SJSA1 (cell line): Measurements from ENCODE around the gene CALN1. TPM values are rescaled to one million over a fixed set of nuclear protein-coding genes. Genes with fewer than 3 reads are reported as not detected.

ENCODE experiments used
- DNase-seq, 2 experiments: peaks; one replicate each; pipeline ENCODE4 v3.0.0-alpha.2; 2015 to 2020; ENCODE audit warnings: low spot score in 2 of 2, low read depth in 1 of 2
- H3K27ac ChIP-seq: fragments of 250-450 bp; sonication (Bioruptor Pico); 2 replicates; pipeline ENCODE4 v1.5.1; 2020; ENCODE audit warnings: mild to moderate bottlenecking, moderate library complexity
- H3K27me3 ChIP-seq: fragments of 250-450 bp; sonication (Bioruptor Pico); replicated peaks from 2 replicates; pipeline ENCODE4 v1.5.1; 2020; ENCODE audit warnings: mild to moderate bottlenecking, moderate library complexity
- H3K36me3 ChIP-seq: fragments of 250-450 bp; sonication (Bioruptor Pico); 2 replicates; pipeline ENCODE4 v1.5.1; 2020; ENCODE audit warnings: mild to moderate bottlenecking
- H3K4me1 ChIP-seq: fragments of 250-450 bp; sonication (Bioruptor Pico); replicated peaks from 2 replicates; pipeline ENCODE4 v1.6.1; 2021; ENCODE audit warnings: mild to moderate bottlenecking
- H3K4me3 ChIP-seq: fragments of 250-450 bp; sonication (Bioruptor Pico); 2 replicates; pipeline ENCODE4 v1.5.1; 2020; ENCODE audit warnings: mild to moderate bottlenecking
- H3K9me3 ChIP-seq: fragments of 250-450 bp; sonication (Bioruptor Pico); replicated peaks from 2 replicates; pipeline ENCODE4 v1.5.1; 2020; ENCODE audit warnings: mild to moderate bottlenecking
- total RNA-seq: library from RNA; depleted of rRNA; stranded (reverse); fragments of >200 nt; shearing (Covaris generic); gene quantifications from 2 replicates; pipeline ENCODE4 v1.2.3, GENCODE V29; 2014

The CALN1 gene
- total RNA-seq, 1 experiment from 2014 or later: not detected

DNA sequence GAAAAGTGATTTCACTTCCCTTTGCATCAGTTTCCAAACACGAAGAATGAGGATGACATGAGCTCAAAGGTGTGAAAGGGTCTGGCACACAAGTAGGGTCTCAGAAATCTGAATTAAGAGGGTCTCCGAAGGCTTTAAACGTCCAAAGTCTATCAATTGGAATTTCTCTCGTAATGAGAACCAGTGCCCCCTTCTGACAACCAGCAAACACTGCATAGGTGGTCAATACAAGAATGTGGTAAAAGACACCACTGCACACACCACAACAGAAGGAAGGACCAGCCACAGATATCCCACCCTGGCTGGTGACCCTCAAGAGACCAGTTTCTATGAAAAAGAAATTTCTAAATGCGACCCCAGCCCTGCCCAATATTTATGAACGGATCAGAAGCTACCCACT, 78.1 kb downstream of the CALN1 start:
- no peaks in the 10 kb centered on the region for H3K4me1 ChIP-seq

GRCh38 chr7:72326811-72327210, 85.3 kb downstream of the CALN1 start:
- Histone ChIP-seq H3K36me3 (no peaks in the 10 kb centered on the region), H3K9me3 (no peaks in the 10 kb centered on the region), H3K4me1 (no peaks in the 10 kb centered on the region), H3K4me3 (no peak overlapping the region), H3K27ac (no peak overlapping the region), H3K27me3 (no peaks in the 10 kb centered on the region)
- no peak for DNase-seq

More for the DNA sequence above, 78.1 kb downstream of the CALN1 start:
- Histone ChIP-seq H3K4me3 (no peak overlapping the region), H3K27me3 (peaks cover 14% of the 10 kb centered on the region; the same call in 1 of the 2 replicates), H3K9me3 (no peaks in the 10 kb centered on the region), H3K36me3 (no peaks in the 10 kb centered on the region), H3K27ac (no peak overlapping the region)
- DNase-seq: no peak

GRCh38 chr7:72326365-72326764, 85.8 kb downstream of the CALN1 start:
- Histone ChIP-seq H3K36me3 (no peaks in the 10 kb centered on the region), H3K27ac (no peak overlapping the region)

DNA sequence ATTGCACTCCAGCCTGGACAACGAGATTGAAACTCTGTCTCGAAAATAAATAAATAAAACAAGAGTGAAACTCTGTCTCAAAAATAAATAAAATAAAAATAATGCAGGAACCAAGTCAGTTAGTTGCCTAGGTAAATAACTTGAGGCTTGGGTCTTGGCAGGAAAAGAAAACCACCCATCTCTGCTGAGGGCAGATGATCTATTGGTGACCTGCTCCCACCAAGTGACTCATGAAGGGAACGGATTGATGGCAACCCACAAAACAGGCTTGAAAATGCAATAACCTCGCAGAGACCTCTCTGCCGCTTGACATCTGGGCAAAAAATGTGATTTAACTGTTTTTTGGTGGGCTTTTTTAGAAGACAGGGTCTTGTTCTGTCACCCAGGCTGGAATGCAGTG, 86.6 kb downstream of the CALN1 start:
- DNase-seq: no peak
- H3K27ac ChIP-seq: no peak overlapping the region
- H3K27me3 ChIP-seq: no peaks in the 10 kb centered on the region
- H3K4me3 ChIP-seq: no peak overlapping the region
- no peaks in the 10 kb centered on the region for H3K9me3 ChIP-seq
- no peaks in the 10 kb centered on the region for H3K36me3 ChIP-seq
- H3K4me1 ChIP-seq: no peaks in the 10 kb centered on the region

More at GRCh38 chr7:72326365-72326764, 85.8 kb downstream of the CALN1 start:
- Histone ChIP-seq H3K9me3 (no peaks in the 10 kb centered on the region), H3K4me1 (no peaks in the 10 kb centered on the region), H3K4me3 (no peak overlapping the region), H3K27me3 (no peaks in the 10 kb centered on the region)
- DNase-seq: no peak

- Histone ChIP-seq H3K4me3 (no peak overlapping the region), H3K27me3 (no peaks in the 10 kb centered on the region), H3K27ac (no peak overlapping the region), H3K4me1 (no peaks in the 10 kb centered on the region), H3K36me3 (no peaks in the 10 kb centered on the region), H3K9me3 (no peaks in the 10 kb centered on the region)
- DNase-seq: no peak
Measured at GRCh38 chr7:72321637-72322036, 90.5 kb downstream of the CALN1 start.

DNA sequence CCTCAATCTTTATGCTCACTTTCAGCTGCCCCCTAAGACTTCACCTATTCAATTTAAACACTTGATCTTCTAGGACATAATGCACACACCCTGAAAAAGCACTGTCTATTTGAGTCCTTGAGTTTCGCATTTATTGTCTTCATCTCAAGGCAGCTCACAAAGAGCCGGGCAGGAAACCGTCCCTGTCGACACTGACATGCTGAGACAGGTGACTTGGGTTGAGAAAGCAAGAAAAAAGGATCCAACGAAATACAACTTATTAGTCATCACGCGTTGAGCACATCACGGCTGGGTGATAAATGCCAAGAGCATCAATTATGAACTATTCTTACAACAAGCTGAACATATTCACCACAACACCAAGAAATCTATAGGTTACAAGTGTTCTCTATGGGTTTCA, 91.1 kb downstream of the CALN1 start:
- H3K4me1 ChIP-seq: no peaks in the 10 kb centered on the region
- H3K36me3 ChIP-seq: no peaks in the 10 kb centered on the region
- no peak overlapping the region for H3K4me3 ChIP-seq
- H3K27ac ChIP-seq: no peak overlapping the region
- DNase-seq: no peak
- no peaks in the 10 kb centered on the region for H3K27me3 ChIP-seq
- H3K9me3 ChIP-seq: no peaks in the 10 kb centered on the region

DNA sequence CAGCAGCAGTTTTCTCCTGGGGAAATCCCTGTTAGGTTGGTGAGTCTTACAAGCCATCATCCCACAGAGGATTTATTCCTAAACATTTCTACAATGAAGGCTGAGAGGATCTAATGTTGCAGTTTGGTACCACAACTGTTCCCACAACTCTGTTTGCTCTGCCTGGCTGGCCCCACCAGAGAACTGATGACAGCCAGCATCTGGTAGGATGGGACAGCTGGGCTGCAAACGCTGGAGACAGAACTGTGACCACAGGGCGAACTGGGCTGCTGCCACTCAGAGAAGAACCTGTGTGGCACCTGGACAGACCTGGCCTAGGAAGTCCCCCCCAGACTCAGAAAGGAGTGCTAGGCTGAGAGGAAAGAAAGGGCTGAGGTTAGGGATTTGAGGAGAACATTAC, 94.8 kb downstream of the CALN1 start:
- Histone ChIP-seq H3K27me3 (no peaks in the 10 kb centered on the region), H3K27ac (no peak overlapping the region), H3K36me3 (no peaks in the 10 kb centered on the region), H3K4me3 (no peak overlapping the region), H3K4me1 (no peaks in the 10 kb centered on the region), H3K9me3 (no peaks in the 10 kb centered on the region)
- no peak for DNase-seq

- Histone ChIP-seq H3K9me3 (no peaks in the 10 kb centered on the region), H3K4me1 (no peaks in the 10 kb centered on the region), H3K27me3 (no peaks in the 10 kb centered on the region), H3K4me3 (no peak overlapping the region), H3K27ac (no peak overlapping the region), H3K36me3 (no peaks in the 10 kb centered on the region)
- DNase-seq: no peak
Measured at GRCh38 chr7:72316148-72316547, 96.0 kb downstream of the CALN1 start.

GRCh38 chr7:72313906-72314305, 98.2 kb downstream of the CALN1 start:
- DNase-seq: no peak
- Histone ChIP-seq H3K36me3 (no peaks in the 10 kb centered on the region), H3K4me1 (no peaks in the 10 kb centered on the region), H3K9me3 (no peaks in the 10 kb centered on the region), H3K27ac (no peak overlapping the region), H3K27me3 (no peaks in the 10 kb centered on the region), H3K4me3 (no peak overlapping the region)

DNA sequence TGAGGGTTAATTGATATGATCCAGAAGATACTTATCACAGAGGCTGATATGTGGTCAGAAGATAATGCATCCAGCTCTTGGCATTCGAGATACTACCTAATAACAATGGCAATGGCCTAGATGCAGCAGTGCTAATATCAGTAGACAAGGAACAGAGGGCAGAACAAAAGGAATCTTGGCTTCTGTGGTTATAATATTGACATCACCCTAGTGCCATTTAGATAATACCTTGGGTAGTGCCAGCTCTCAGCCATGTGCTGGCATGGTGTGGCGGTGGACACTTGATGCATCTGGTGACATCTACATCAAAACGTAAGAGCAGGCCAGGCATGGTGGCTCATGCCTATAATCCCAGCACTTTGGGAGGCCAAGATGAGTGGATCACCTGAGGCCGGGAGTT, 101.8 kb downstream of the CALN1 start:
- H3K4me3 ChIP-seq: no peak overlapping the region
- H3K27me3 ChIP-seq: no peaks in the 10 kb centered on the region
- no peak for DNase-seq
- no peaks in the 10 kb centered on the region for H3K4me1 ChIP-seq
- H3K9me3 ChIP-seq: no peaks in the 10 kb centered on the region
- no peak overlapping the region for H3K27ac ChIP-seq
- H3K36me3 ChIP-seq: no peaks in the 10 kb centered on the region

GRCh38 chr7:72309476-72309875, 102.7 kb downstream of the CALN1 start:
- no peak overlapping the region for H3K4me3 ChIP-seq
- no peaks in the 10 kb centered on the region for H3K9me3 ChIP-seq
- no peaks in the 10 kb centered on the region for H3K4me1 ChIP-seq
- H3K36me3 ChIP-seq: no peaks in the 10 kb centered on the region
- H3K27ac ChIP-seq: no peak overlapping the region
- no peaks in the 10 kb centered on the region for H3K27me3 ChIP-seq
- DNase-seq: no peak

- no peak overlapping the region for H3K27ac ChIP-seq
- H3K27me3 ChIP-seq: no peaks in the 10 kb centered on the region
- no peaks in the 10 kb centered on the region for H3K36me3 ChIP-seq
- H3K4me3 ChIP-seq: no peak overlapping the region
- DNase-seq: no peak
- H3K4me1 ChIP-seq: no peaks in the 10 kb centered on the region
- no peaks in the 10 kb centered on the region for H3K9me3 ChIP-seq
Measured at GRCh38 chr7:72308986-72309385, 103.2 kb downstream of the CALN1 start.

- H3K4me3 ChIP-seq: no peak overlapping the region
- H3K36me3 ChIP-seq: no peaks in the 10 kb centered on the region
- no peaks in the 10 kb centered on the region for H3K4me1 ChIP-seq
- no peak for DNase-seq
- no peaks in the 10 kb centered on the region for H3K9me3 ChIP-seq
- H3K27me3 ChIP-seq: no peaks in the 10 kb centered on the region
- no peak overlapping the region for H3K27ac ChIP-seq
Measured at GRCh38 chr7:72307566-72307965, 104.6 kb downstream of the CALN1 start.

DNA sequence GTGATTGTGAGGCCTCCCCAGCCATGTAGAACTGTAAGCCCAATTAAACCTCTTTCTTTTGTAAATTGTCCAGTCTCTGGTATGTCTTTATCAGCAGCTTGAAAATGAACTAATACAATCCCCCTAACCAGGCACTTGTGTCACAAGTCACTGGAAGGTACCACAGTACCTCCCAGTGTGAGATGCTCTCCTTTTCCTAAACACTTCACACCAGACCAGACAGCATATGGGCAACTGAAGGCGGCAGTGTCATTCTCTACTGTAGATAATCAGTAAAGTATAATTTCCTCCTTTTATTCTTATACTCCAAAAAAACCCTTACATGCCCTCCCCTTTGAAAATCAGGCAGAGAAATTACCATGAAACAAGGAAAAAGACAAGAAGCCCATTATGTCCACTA, 113.2 kb downstream of the CALN1 start:
- no peaks in the 10 kb centered on the region for H3K4me1 ChIP-seq
- no peaks in the 10 kb centered on the region for H3K9me3 ChIP-seq
- no peaks in the 10 kb centered on the region for H3K27me3 ChIP-seq
- DNase-seq: no peak
- no peaks in the 10 kb centered on the region for H3K36me3 ChIP-seq
- H3K4me3 ChIP-seq: no peak overlapping the region
- no peak overlapping the region for H3K27ac ChIP-seq

DNA sequence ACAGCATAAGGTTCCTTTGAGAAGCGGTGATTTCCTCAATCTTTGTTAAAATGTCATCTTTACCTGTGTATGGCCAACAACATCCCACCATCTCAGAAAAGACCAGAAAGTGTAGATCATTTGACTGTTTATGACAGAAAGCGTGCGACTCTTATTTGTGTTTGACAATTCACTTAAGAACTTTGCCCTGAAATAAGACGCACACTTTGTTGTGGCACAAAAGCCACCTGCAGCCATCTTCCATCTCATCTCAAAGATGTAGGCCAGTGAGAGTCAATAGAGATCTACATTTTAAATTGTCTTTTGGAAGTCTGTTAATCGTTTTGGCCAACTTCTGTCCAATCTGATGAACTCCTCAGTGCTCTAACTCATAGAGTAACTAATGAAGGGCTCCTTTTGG, 114.0 kb downstream of the CALN1 start:
- H3K9me3 ChIP-seq: no peaks in the 10 kb centered on the region
- DNase-seq: no peak

More for the DNA sequence above, 114.0 kb downstream of the CALN1 start:
- no peak overlapping the region for H3K4me3 ChIP-seq
- no peaks in the 10 kb centered on the region for H3K36me3 ChIP-seq
- no peaks in the 10 kb centered on the region for H3K27me3 ChIP-seq
- H3K4me1 ChIP-seq: no peaks in the 10 kb centered on the region
- H3K27ac ChIP-seq: no peak overlapping the region
